Measurements from ENCODE around the gene SLC17A7.

GRCh38 chr19:49475191-49475917, 34.0 kb upstream of the SLC17A7 start:
- TF ChIP-seq CTCF (IDR thresholded peaks at IDR 0.05) (no peak), ZFX (IDR thresholded peaks at IDR 0.05; ENCODE audit: borderline replicate concordance) (no peak)
